DND-41 (cell line): Measurements from ENCODE around the gene ZFP28.

Experiments used
- ATAC-seq: fragments of 200-7000 bp; cut with Tn5 transposase; 3 replicates; pipeline ENCODE4 v1.9.1; 2021; ENCODE audit warnings: low read depth; ENCODE audit not compliant: insufficient read depth
- DNase-seq: peaks from one replicate; pipeline ENCODE4 v3.0.0-alpha.2; 2020
- H2AFZ ChIP-seq: 2 replicates; pipeline ENCODE4 v1.6.0; 2012; ENCODE audit warnings: low read depth, low read length
- H3K27ac ChIP-seq: 2 replicates; pipeline ENCODE4 v1.5.1; 2012; ENCODE audit warnings: low read length, inconsistent platforms
- H3K27me3 ChIP-seq: fragments of 200-600 bp; sonication (generic); 2 replicates; pipeline ENCODE4 v1.6.0; 2012; ENCODE audit warnings: low read length, mild to moderate bottlenecking, inconsistent platforms; ENCODE audit not compliant: insufficient read depth, poor library complexity
- H3K36me3 ChIP-seq: 2 replicates; pipeline ENCODE4 v1.5.1; 2012; ENCODE audit warnings: low read length, inconsistent platforms; ENCODE audit not compliant: insufficient read depth
- H3K4me1 ChIP-seq: 2 replicates; pipeline ENCODE4 v1.5.1; 2012; ENCODE audit warnings: mild to moderate bottlenecking, low read length; ENCODE audit not compliant: insufficient read depth
- H3K4me2 ChIP-seq: 2 replicates; pipeline ENCODE4 v1.6.0; 2012; ENCODE audit warnings: mild to moderate bottlenecking, moderate library complexity, low read length, inconsistent platforms; ENCODE audit not compliant: insufficient read depth
- H3K4me3 ChIP-seq, 2 experiments: fragments of 200-600 bp in 1 of 2; shearing (Covaris generic) in 1 of 2; 2 replicates each; pipeline ENCODE4 v1.5.1; 2012 to 2016; ENCODE audit warnings: inconsistent platforms in 2 of 2, low read length in 2 of 2, mild to moderate bottlenecking in 2 of 2, low read depth in 1 of 2, moderate library complexity in 1 of 2
- H3K79me2 ChIP-seq: 2 replicates; pipeline ENCODE4 v1.6.0; 2012; ENCODE audit warnings: low read length, inconsistent platforms; ENCODE audit not compliant: insufficient read depth
- H3K9ac ChIP-seq: 2 replicates; pipeline ENCODE4 v1.6.0; 2012; ENCODE audit warnings: low read depth, mild to moderate bottlenecking, inconsistent platforms, low read length, moderate library complexity
- H3K9me3 ChIP-seq: 2 replicates; pipeline ENCODE4 v1.5.1; 2012; ENCODE audit warnings: low read length, moderate library complexity, mild to moderate bottlenecking, inconsistent platforms; ENCODE audit not compliant: insufficient read depth, severe bottlenecking
- H4K20me1 ChIP-seq: 2 replicates; pipeline ENCODE4 v1.6.0; 2012; ENCODE audit warnings: low read length; ENCODE audit not compliant: insufficient read depth
- CTCF ChIP-seq: IDR thresholded peaks from 2 replicates; pipeline ENCODE4 v1.5.1; 2012; ENCODE audit warnings: borderline replicate concordance, low read length, moderate library complexity, mild to moderate bottlenecking; ENCODE audit not compliant: poor library complexity, severe bottlenecking; ENCODE audit errors: extremely low read depth
- EZH2 ChIP-seq: IDR thresholded peaks from 3 replicates; pipeline ENCODE4 v1.6.1; 2012; ENCODE audit warnings: borderline replicate concordance, low read depth, mild to moderate bottlenecking, moderate library complexity, low read length, inconsistent platforms; ENCODE audit not compliant: severe bottlenecking

Gene ZFP28

GRCh38 chr19:56577719-56578602 lies 39.2 kb downstream of the ZFP28 start:
- Histone ChIP-seq H3K9me3 (peaks cover 78% of the 10 kb centered on the region), H3K27ac (no peak overlapping the region), H3K4me2 (no peak overlapping the region), H3K4me1 (no peaks in the 10 kb centered on the region), H3K9ac (no peak overlapping the region), H2AFZ (no peak overlapping the region), H3K36me3 (peaks cover 34% of the 10 kb centered on the region), H3K27me3 (no peaks in the 10 kb centered on the region), H4K20me1 (no peaks in the 10 kb centered on the region), H3K79me2 (no peaks in the 10 kb centered on the region), H3K4me3 (no peak overlapping the region)
- ATAC-seq (no peak), DNase-seq (no peak)
- TF ChIP-seq EZH2 (no peak), CTCF (no peak)

GRCh38 chr19:56594446-56594782 lies 55.7 kb downstream of the ZFP28 start:
- Histone ChIP-seq H3K27ac (peak overlapping the region; percentile 40), H3K4me1 (peaks cover 24% of the 10 kb centered on the region), H3K79me2 (peaks cover 43% of the 10 kb centered on the region), H3K9me3 (peaks cover 8% of the 10 kb centered on the region), H3K9ac (peak overlapping the region; percentile 59), H3K36me3 (peaks cover 14% of the 10 kb centered on the region), H3K27me3 (no peaks in the 10 kb centered on the region), H3K4me2 (peak overlapping the region; percentile 68), H3K4me3 (peak overlapping the region; percentile 23 to 73), H2AFZ (peak overlapping the region; percentile 96), H4K20me1 (peaks cover 4% of the 10 kb centered on the region; the same call in 1 of the 2 replicates)
- DNase-seq (no peak), ATAC-seq (no peak)
- TF ChIP-seq CTCF (no peak), EZH2 (no peak)

- H3K9ac ChIP-seq, result peak within 1 kb of the TSS; percentile 59
- H3K27me3 ChIP-seq, result no peaks in the 10 kb centered on the region
- peak within 1 kb of the TSS; percentile 68 for H3K4me2 ChIP-seq
- ATAC-seq, result peak; percentile 95
- peak within 1 kb of the TSS; percentile 96 for H2AFZ ChIP-seq
- no peak for TF ChIP-seq EZH2
- TF ChIP-seq CTCF, result no peak
- peak within 1 kb of the TSS; percentile 40 for H3K27ac ChIP-seq
- H3K79me2 ChIP-seq, result peaks cover 44% of the 10 kb centered on the region
- H3K4me1 ChIP-seq, result peaks cover 24% of the 10 kb centered on the region
- H4K20me1 ChIP-seq, result peaks cover 4% of the 10 kb centered on the region; the same call in 1 of the 2 replicates
- peaks cover 4% of the 10 kb centered on the region for H3K9me3 ChIP-seq
- peak; percentile 91 for DNase-seq
- peak within 1 kb of the TSS; percentile 23 to 73 for H3K4me3 ChIP-seq
- peaks cover 14% of the 10 kb centered on the region for H3K36me3 ChIP-seq
These were observed 56.2 kb downstream of the ZFP28 start, which contains the start of gene ZNF71 for GRCh38 chr19:56594783-56595547. Gene ZNF71 (plus strand): TSS chr19:56595302. CDS start chr19:56601559, 6,257 bp downstream.
